AG09309 (cell line): ENCODE data around the gene FER.

Experiments used
- DNase-seq: peaks from one replicate; pipeline ENCODE4 v3.0.0-alpha.2; 2010; ENCODE audit warnings: low read depth
- H3K4me3 ChIP-seq: 2 replicates; pipeline ENCODE4 v1.5.1; 2011; ENCODE audit warnings: mild to moderate bottlenecking, low read depth, low read length, moderate library complexity; ENCODE audit not compliant: control insufficient read depth
- CTCF ChIP-seq: IDR thresholded peaks from 2 replicates; pipeline ENCODE4 v1.5.1; 2011; ENCODE audit warnings: mild to moderate bottlenecking, low read depth, low read length, inconsistent platforms; ENCODE audit not compliant: insufficient read depth, control insufficient read depth; ENCODE audit errors: missing control alignments

The FER gene

GRCh38 chr5:108813673-108814072, 66.0 kb downstream of the FER start:
- DNase-seq, result no peak
- no peak overlapping the region for H3K4me3 ChIP-seq
- TF ChIP-seq CTCF, result no peak

GRCh38 chr5:108814551-108814950, 66.9 kb downstream of the FER start:
- no peak overlapping the region for H3K4me3 ChIP-seq
- DNase-seq, result no peak
- no peak for TF ChIP-seq CTCF

GRCh38 chr5:108818613-108819272, 71.0 kb downstream of the FER start:
- peak; percentile 10 for DNase-seq
- no peak for TF ChIP-seq CTCF
- H3K4me3 ChIP-seq, result no peak overlapping the region

- H3K4me3 ChIP-seq, result no peak overlapping the region
- DNase-seq, result no peak
- TF ChIP-seq CTCF, result no peak
These were observed 73.3 kb downstream of the FER start for GRCh38 chr5:108820983-108821382.

- no peak for TF ChIP-seq CTCF
- DNase-seq, result no peak
- no peak overlapping the region for H3K4me3 ChIP-seq
These were observed 74.7 kb downstream of the FER start for GRCh38 chr5:108822211-108822947.

GRCh38 chr5:108827131-108827530, 79.4 kb downstream of the FER start:
- no peak overlapping the region for H3K4me3 ChIP-seq
- DNase-seq, result no peak
- TF ChIP-seq CTCF, result no peak
